Small intestine (tissue), 16 donors: ENCODE measurements around the gene SFT2D3. TPM values are rescaled to one million over a fixed set of nuclear protein-coding genes. Genes with fewer than 3 reads are reported as not detected.

ENCODE experiments used
- DNase-seq, 2 donors: peaks; one replicate each; pipeline versions ENCODE4 v3.0.0 to v3.0.0-alpha.2; 2013
- FAIRE-seq: peaks from 2 replicates; lab custom pipeline; 2012; peaks lifted over from hg19 to GRCh38; lab: Jason Lieb, UNC
- H3K27ac ChIP-seq, 3 donors: one replicate each; pipeline ENCODE4 v1.5.1; 2013; ENCODE audit warnings: low read length in 2 of 3, mild to moderate bottlenecking in 2 of 3, control low read depth in 1 of 3, inconsistent platforms in 1 of 3, low read depth in 1 of 3, moderate library complexity in 1 of 3
- H3K27me3 ChIP-seq, 3 donors: one replicate each; pipeline ENCODE4 v1.6.1; 2013; ENCODE audit warnings: low read length in 3 of 3, inconsistent platforms in 1 of 3; ENCODE audit not compliant: control insufficient read depth in 3 of 3, insufficient read depth in 3 of 3
- H3K36me3 ChIP-seq, 3 donors: one replicate each; pipeline ENCODE4 v1.6.1; 2013; ENCODE audit warnings: low read length in 3 of 3, inconsistent platforms in 1 of 3, low read depth in 1 of 3, mild to moderate bottlenecking in 1 of 3, moderate library complexity in 1 of 3; ENCODE audit not compliant: control insufficient read depth in 3 of 3, insufficient read depth in 2 of 3
- H3K4me1 ChIP-seq, 3 donors: one replicate each; pipeline ENCODE4 v1.6.1; 2013; ENCODE audit warnings: low read length in 2 of 3, inconsistent platforms in 1 of 3, low read depth in 1 of 3, mild to moderate bottlenecking in 1 of 3, moderate library complexity in 1 of 3; ENCODE audit not compliant: control insufficient read depth in 3 of 3, insufficient read depth in 2 of 3
- H3K4me3 ChIP-seq, 3 donors: one replicate each; pipeline ENCODE4 v1.5.1; 2013; ENCODE audit warnings: low read length in 3 of 3, control low read depth in 1 of 3, inconsistent platforms in 1 of 3, low read depth in 1 of 3, mild to moderate bottlenecking in 1 of 3, moderate library complexity in 1 of 3
- H3K9me3 ChIP-seq, 2 donors: one replicate each; pipeline ENCODE4 v1.6.1; 2013; ENCODE audit warnings: low read depth in 1 of 2, low read length in 1 of 2; ENCODE audit not compliant: control insufficient read depth in 2 of 2, insufficient read depth in 1 of 2
- WGBS, 3 donors: extraction: QIAGEN DNeasy Blood & Tissue Kit; methylation state at CpG; one replicate each; pipeline ENCODE4 v1.1.7; 2013; 5-methylcytosine and 5-hydroxymethylcytosine counted together
- long read RNA-seq, 10 donors: transcript quantifications; one replicate each; lab custom pipeline, GENCODE V29; 2026
- polyA plus RNA-seq, 4 donors: library from polyadenylated mRNA; stranded (reverse) in 3 of 4; unstranded in 1 of 4; fragments of 200-250 nt in 3 of 4; fragments of 120-200 nt in 1 of 4; gene quantifications; one replicate each; pipeline versions ENCODE4 v1.2.1 to v1.2.3, GENCODE V29; 2013
- donor health status: healthy with polysubstance abuse.
- donor health status: control.
- donor health status: control.
- donor health status: Bipolar disorder and iron deficiency.
- donor health status: healthy.

Gene SFT2D3
- 1 to 10 TPM in 3 of 4 donors, not detected in 1; 3.8 to 7.4 (median 4.7) TPM for polyA plus RNA-seq
- long read RNA-seq, donor 1, result 0 reads
- long read RNA-seq, donor 2, transcript SFT2D3-201 (1 exons, 3,735 nt), result major isoform, 5 of 5 reads
- long read RNA-seq, donor 2, partial matches to known transcripts, result 0 of 5 reads
- long read RNA-seq, donor 2, other reads (novel, unspliced or antisense), result 0 of 5 reads
- long read RNA-seq, donor 3, transcript SFT2D3-201 (1 exons, 3,735 nt), result major isoform, 22 of 22 reads
- long read RNA-seq, donor 3, partial matches to known transcripts, result 0 of 22 reads
- long read RNA-seq, donor 3, other reads (novel, unspliced or antisense), result 0 of 22 reads
- long read RNA-seq, donor 4, result 0 reads
- long read RNA-seq, donor 5, transcript SFT2D3-201 (1 exons, 3,735 nt), result major isoform, 10 of 10 reads
- long read RNA-seq, donor 5, partial matches to known transcripts, result 0 of 10 reads
- long read RNA-seq, donor 5, other reads (novel, unspliced or antisense), result 0 of 10 reads
- long read RNA-seq, donor 6, transcript SFT2D3-201 (1 exons, 3,735 nt), result major isoform, 15 of 15 reads
- long read RNA-seq, donor 6, partial matches to known transcripts, result 0 of 15 reads
- long read RNA-seq, donor 6, other reads (novel, unspliced or antisense), result 0 of 15 reads
- long read RNA-seq, donor 7, result 0 reads
- long read RNA-seq, donor 8, result 0 reads
- long read RNA-seq, donor 9, transcript SFT2D3-201 (1 exons, 3,735 nt), result major isoform, 8 of 8 reads
- long read RNA-seq, donor 9, partial matches to known transcripts, result 0 of 8 reads
- long read RNA-seq, donor 9, other reads (novel, unspliced or antisense), result 0 of 8 reads
- long read RNA-seq, donor 10, transcript SFT2D3-201 (1 exons, 3,735 nt), result major isoform, 22 of 48 reads
- long read RNA-seq, donor 10, partial matches to known transcripts, result 21 of 48 reads
- long read RNA-seq, donor 10, other reads (novel, unspliced or antisense), result 5 of 48 reads

- Histone ChIP-seq H3K36me3 (peaks cover 0 to 17% (median 2%) of the 10 kb centered on the region in 3 donors), H3K4me1 (peaks cover 2 to 20% (median 5%) of the 10 kb centered on the region in 3 donors), H3K27me3 (no peaks in the 10 kb centered on the region), H3K27ac (peak within 1 kb of the TSS; percentile 96 to 100 (median 98)), H3K4me3 (peak within 1 kb of the TSS; percentile 55 to 92 (median 74)), H3K9me3 (no peaks in the 10 kb centered on the region)
- peak; percentile 92 to 97 for DNase-seq
- 0 to 1% (median 0%) methylated on average over 25 to 44 of the region's 44 CpGs for WGBS, 3 donors
- no peak for FAIRE-seq
These were observed at the start of gene SFT2D3 for GRCh38 chr2:127701193-127701650. Gene SFT2D3, plus strand, starts transcription at chr2:127701497. Its CDS starts 32 bp downstream, at chr2:127701529.

- DNase-seq (no peak), FAIRE-seq (no peak)
- no peaks in the 10 kb centered on the region for H3K27me3 ChIP-seq
- peak overlapping the region in 1 of 3 donors; percentile 18 for H3K27ac ChIP-seq
- H3K36me3 ChIP-seq, result peaks cover 0 to 7% (median 0%) of the 10 kb centered on the region in 3 donors
- no peak overlapping the region for H3K4me3 ChIP-seq
- no peaks in the 10 kb centered on the region for H3K9me3 ChIP-seq
- H3K4me1 ChIP-seq, result no peaks in the 10 kb centered on the region
- 73 to 78% (median 77%) methylated on average over 14 of the region's 14 CpGs for WGBS, 3 donors
These were observed 49.2 kb upstream of the SFT2D3 start for GRCh38 chr2:127651971-127652550.

GRCh38 chr2:127652786-127653357, 48.4 kb upstream of the SFT2D3 start:
- no peak overlapping the region for H3K27ac ChIP-seq
- no peak overlapping the region for H3K4me3 ChIP-seq
- FAIRE-seq (no peak), DNase-seq (no peak)
- H3K4me1 ChIP-seq, result no peaks in the 10 kb centered on the region
- H3K9me3 ChIP-seq, result no peaks in the 10 kb centered on the region
- no peaks in the 10 kb centered on the region for H3K27me3 ChIP-seq
- WGBS, 3 donors, result 78 to 82% (median 82%) methylated on average over 25 of the region's 25 CpGs
- peaks cover 0 to 7% (median 0%) of the 10 kb centered on the region in 3 donors for H3K36me3 ChIP-seq

GRCh38 chr2:127653421-127654083, 47.7 kb upstream of the SFT2D3 start:
- no peak for FAIRE-seq
- Histone ChIP-seq H3K36me3 (peaks cover 0 to 7% (median 0%) of the 10 kb centered on the region in 3 donors), H3K4me1 (no peaks in the 10 kb centered on the region), H3K4me3 (no peak overlapping the region), H3K9me3 (no peaks in the 10 kb centered on the region), H3K27ac (no peak overlapping the region), H3K27me3 (no peaks in the 10 kb centered on the region)
- DNase-seq, result no peak
- 62 to 76% (median 73%) methylated on average over 16 of the region's 16 CpGs for WGBS, 3 donors

GRCh38 chr2:127654084-127654837, 47.0 kb upstream of the SFT2D3 start:
- no peaks in the 10 kb centered on the region for H3K9me3 ChIP-seq
- DNase-seq (no peak), FAIRE-seq (no peak)
- H3K27me3 ChIP-seq, result no peaks in the 10 kb centered on the region
- no peak overlapping the region for H3K27ac ChIP-seq
- 87 to 92% (median 90%) methylated on average over 23 to 24 of the region's 24 CpGs for WGBS, 3 donors
- no peaks in the 10 kb centered on the region for H3K4me1 ChIP-seq
- no peak overlapping the region for H3K4me3 ChIP-seq
- peaks cover 0 to 7% (median 0%) of the 10 kb centered on the region in 3 donors for H3K36me3 ChIP-seq

- H3K36me3 ChIP-seq, result peaks cover 0 to 7% (median 0%) of the 10 kb centered on the region in 3 donors
- 89 to 91% (median 90%) methylated on average over 8 of the region's 8 CpGs for whole genome bisulfite sequencing, 3 donors
- FAIRE-seq (no peak), DNase-seq (no peak)
- no peak overlapping the region for H3K27ac ChIP-seq
- H3K4me3 ChIP-seq, result no peak overlapping the region
- no peaks in the 10 kb centered on the region for H3K27me3 ChIP-seq
- H3K9me3 ChIP-seq, result no peaks in the 10 kb centered on the region
- H3K4me1 ChIP-seq, result no peaks in the 10 kb centered on the region
These were observed 46.5 kb upstream of the SFT2D3 start for GRCh38 chr2:127654838-127655175.
